Endothelial cell of umbilical vein (primary cell): ENCODE measurements around the gene MCRIP1. TPM values are rescaled to one million over a fixed set of nuclear protein-coding genes. Genes with fewer than 3 reads are reported as not detected.
A peak's percentile ranks its signal among the peaks of the same experiment; 100 is the strongest.

ENCODE experiments used
- BruUV-seq: library from RNA; stranded (reverse); fragments of 400-500 nt; replicated peaks from 2 replicates; lab custom pipeline; 2021; lab: Mats Ljungman, UMichigan
- CTCF ChIA-PET: fragments of 300-600, 350-600 bp; sonication (Branson Sonifier 250); formaldehyde crosslinking; loops from one replicate; lab custom pipeline; 2021; ENCODE audit warnings: antibody characterized with exemption, inconsistent platforms; lab: Charles Lee
- POLR2A ChIA-PET: fragments of 300-600, 350-600 bp; sonication (Branson Sonifier 250); formaldehyde crosslinking; loops from one replicate; lab custom pipeline; 2021; ENCODE audit warnings: antibody characterized with exemption, inconsistent platforms; lab: Charles Lee
- DNase-seq: peaks from one replicate; pipeline ENCODE4 v3.0.0-alpha.2; 2011; ENCODE audit warnings: low read depth, low spot score
- FAIRE-seq: peaks from 2 replicates; lab custom pipeline; 2011; peaks lifted over from hg19 to GRCh38; lab: Jason Lieb, UNC
- H2AFZ ChIP-seq: 2 replicates; pipeline ENCODE4 v1.6.0; 2012; ENCODE audit warnings: low read depth, low read length, control low read depth, inconsistent platforms
- H3K27ac ChIP-seq: 2 replicates; pipeline ENCODE4 v1.5.1; 2011; ENCODE audit warnings: low read depth, mild to moderate bottlenecking, control low read depth, low read length, moderate library complexity; ENCODE audit not compliant: insufficient read depth
- H3K27me3 ChIP-seq, 2 experiments: 2 replicates each; pipeline versions ENCODE4 v1.6.0 to v1.6.1; 2011; ENCODE audit warnings: low read length in 2 of 2, mixed read lengths in 1 of 2; ENCODE audit not compliant: control insufficient read depth in 2 of 2, insufficient read depth in 2 of 2
- H3K36me3 ChIP-seq, 2 experiments: 2 replicates in 1 of 2; 3 replicates in 1 of 2; pipeline ENCODE4 v1.5.1; 2011; ENCODE audit warnings: low read length in 2 of 2, mild to moderate bottlenecking in 1 of 2, moderate library complexity in 1 of 2; ENCODE audit not compliant: control insufficient read depth in 2 of 2, insufficient read depth in 2 of 2; ENCODE audit errors: extremely low read depth in 1 of 2
- H3K4me1 ChIP-seq: 3 replicates; pipeline ENCODE4 v1.5.1; 2011; ENCODE audit warnings: mild to moderate bottlenecking, low read length; ENCODE audit not compliant: control insufficient read depth, insufficient read depth; ENCODE audit errors: extremely low read depth
- H3K4me2 ChIP-seq: 2 replicates; pipeline ENCODE4 v1.6.1; 2011; ENCODE audit warnings: low read length, control low read depth, mixed read lengths; ENCODE audit not compliant: insufficient read depth
- H3K4me3 ChIP-seq, 3 experiments: fragments of 200-600 bp in 1 of 3; sonication (generic), shearing (Covaris generic) in 1 of 3; replicated peaks in 1 of 3; 2 replicates each; pipeline ENCODE4 v1.5.1; 2011 to 2016; ENCODE audit warnings: control low read depth in 3 of 3, low read length in 3 of 3, mild to moderate bottlenecking in 2 of 3, inconsistent platforms in 1 of 3, low read depth in 1 of 3, moderate library complexity in 1 of 3; ENCODE audit not compliant: insufficient read depth in 1 of 3
- H3K79me2 ChIP-seq: 2 replicates; pipeline ENCODE4 v1.6.0; 2012; ENCODE audit warnings: low read length, inconsistent platforms; ENCODE audit not compliant: control insufficient read depth, insufficient read depth
- H3K9ac ChIP-seq: replicated peaks from 2 replicates; pipeline ENCODE3; 2011; ENCODE audit warnings: low read length, control low read depth; ENCODE audit not compliant: insufficient read depth; ENCODE audit errors: extremely low read depth
- H3K9me1 ChIP-seq: replicated peaks from 3 replicates; pipeline ENCODE4 v1.6.0; 2011; ENCODE audit warnings: mild to moderate bottlenecking, low read length; ENCODE audit not compliant: control insufficient read depth, insufficient read depth; ENCODE audit errors: extremely low read depth
- H3K9me3 ChIP-seq: replicated peaks from 2 replicates; pipeline ENCODE4 v1.5.1; 2012; ENCODE audit warnings: low read length, inconsistent platforms; ENCODE audit not compliant: control insufficient read depth, insufficient read depth
- H4K20me1 ChIP-seq: replicated peaks from 2 replicates; pipeline ENCODE3; 2011; ENCODE audit warnings: mild to moderate bottlenecking, low read length; ENCODE audit not compliant: control insufficient read depth, insufficient read depth; ENCODE audit errors: extremely low read depth
- EZH2 ChIP-seq: IDR thresholded peaks from 2 replicates; pipeline ENCODE4 v1.6.1; 2012; ENCODE audit warnings: borderline replicate concordance, low read depth, mild to moderate bottlenecking, moderate library complexity, low read length, inconsistent platforms; ENCODE audit not compliant: severe bottlenecking
- FOS ChIP-seq: IDR thresholded peaks from 2 replicates; pipeline ENCODE4 v1.6.1; 2011; ENCODE audit warnings: mild to moderate bottlenecking, low read length, moderate library complexity, borderline replicate concordance; ENCODE audit not compliant: insufficient read depth
- GATA2 ChIP-seq: IDR thresholded peaks from 2 replicates; pipeline ENCODE4 v1.7.0; 2011; ENCODE audit warnings: low read depth, mild to moderate bottlenecking, moderate library complexity, mixed read lengths, low read length; ENCODE audit not compliant: insufficient read length, insufficient read depth
- JUN ChIP-seq: IDR thresholded peaks from 2 replicates; pipeline ENCODE4 v1.6.1; 2011; ENCODE audit warnings: borderline replicate concordance, low read depth; ENCODE audit not compliant: insufficient read length, insufficient read depth
- MYC ChIP-seq: IDR thresholded peaks from one replicate; pipeline ENCODE4 v1.6.1; 2011; ENCODE audit warnings: mild to moderate bottlenecking, low read depth, low read length
- POLR2A ChIP-seq: IDR thresholded peaks from 2 replicates; pipeline ENCODE4 v1.6.1; 2012; ENCODE audit warnings: low read depth, mild to moderate bottlenecking, control low read depth, low read length
- dilution Hi-C: fragments of 300-500 bp; cut with MboI; formaldehyde crosslinking; loops from one replicate; pipeline ENCODE4 v1.15.0; 2019; ENCODE audit warnings: low sequenced_read_pairs; ENCODE audit not compliant: extremely low pct_ligation_motif_present
- intact Hi-C: fragments of 100-400 bp; cut with micrococcal nuclease; formaldehyde crosslinking; loops from one replicate; pipeline ENCODE4 v1.10.0; 2022
- polyA plus RNA-seq, 4 experiments: library from polyadenylated mRNA; depleted of rRNA in 3 of 4; stranded (reverse) in 3 of 4; unstranded in 1 of 4; fragments of >200 nt; gene quantifications; 2 replicates each; pipeline versions ENCODE4 v1.2.1 to v1.2.3, GENCODE V29; 2011 to 2012; ENCODE audit warnings: missing spikeins in 1 of 4
- total RNA-seq: library from RNA; stranded (reverse); gene quantifications from 2 replicates; pipeline ENCODE4 v1.2.3, GENCODE V29; 2021
- TF ChIP-seq, protein P1 (sequence below), 2 donors: IDR thresholded peaks; 1 replicate in 1 of 2; 2 replicates in 1 of 2; pipeline ENCODE4 v1.5.1; 2011; ENCODE audit warnings: low read length in 2 of 2, mild to moderate bottlenecking in 2 of 2, moderate library complexity in 2 of 2, control low read depth in 1 of 2, inconsistent platforms in 1 of 2, low read depth in 1 of 2; ENCODE audit not compliant: insufficient read depth in 1 of 2; ENCODE audit errors: extremely low read depth in 1 of 2

MCRIP1 gene
- total and polyA plus RNA-seq, 2 donors (not counting 3 experiments of a cell fraction or from before 2014, with no cell fraction given) = 121 to 205 TPM

DNA sequence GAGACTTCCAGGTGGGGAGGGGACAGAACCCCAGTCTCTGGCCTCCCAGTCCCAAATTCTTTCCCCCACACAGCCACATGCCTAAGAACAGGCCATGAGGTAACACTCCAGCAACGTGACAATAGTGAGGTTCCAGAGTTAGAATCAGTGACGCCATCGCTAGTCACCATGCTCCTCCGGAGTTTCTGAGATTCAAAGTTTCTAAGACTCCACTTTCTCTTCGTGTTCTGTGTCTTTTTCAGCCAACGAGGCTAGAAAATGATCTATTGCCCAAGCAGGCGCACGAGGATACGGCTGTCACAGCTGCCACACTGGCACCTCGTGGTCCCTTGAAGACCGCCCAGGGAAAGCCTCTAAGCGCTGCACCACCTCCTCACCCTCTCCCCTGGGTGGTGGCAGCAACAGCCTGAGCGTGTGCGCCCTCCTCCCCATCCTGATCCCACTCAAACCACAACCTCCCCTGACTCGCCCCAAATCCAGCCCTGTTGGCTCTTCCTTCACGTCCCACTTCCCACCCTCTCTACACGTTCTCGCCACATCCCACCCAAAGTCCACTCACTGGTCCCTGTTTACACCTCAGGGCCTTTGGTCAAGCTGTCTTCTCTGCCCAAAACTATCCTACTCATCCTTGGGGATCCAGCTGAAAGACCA is 1.0 kb downstream of the MCRIP1 start:
- Histone ChIP-seq H3K4me3 (peak overlapping the region; percentile 59 to 72 (median 68)), H3K9ac (peak overlapping the region; percentile 85), H3K27me3 (no peaks in the 10 kb centered on the region), H2AFZ (peak overlapping the region; percentile 80), H3K9me1 (no peaks in the 10 kb centered on the region), H4K20me1 (no peaks in the 10 kb centered on the region), H3K4me1 (peaks cover 11% of the 10 kb centered on the region), H3K79me2 (peaks cover 9% of the 10 kb centered on the region), H3K27ac (peak overlapping the region; percentile 40), H3K9me3 (no peaks in the 10 kb centered on the region), H3K4me2 (peak overlapping the region; percentile 61), H3K36me3 (peaks cover 0 to 1% of the 10 kb centered on the region in 2 experiments)
- DNase-seq (no peak), FAIRE-seq (no peak)
- intact Hi-C loops (no loop called here), dilution Hi-C loops (no loop called here)
- no peak for TF ChIP-seq GATA2
- TF ChIP-seq POLR2A = no peak
- TF ChIP-seq, protein P1, sequence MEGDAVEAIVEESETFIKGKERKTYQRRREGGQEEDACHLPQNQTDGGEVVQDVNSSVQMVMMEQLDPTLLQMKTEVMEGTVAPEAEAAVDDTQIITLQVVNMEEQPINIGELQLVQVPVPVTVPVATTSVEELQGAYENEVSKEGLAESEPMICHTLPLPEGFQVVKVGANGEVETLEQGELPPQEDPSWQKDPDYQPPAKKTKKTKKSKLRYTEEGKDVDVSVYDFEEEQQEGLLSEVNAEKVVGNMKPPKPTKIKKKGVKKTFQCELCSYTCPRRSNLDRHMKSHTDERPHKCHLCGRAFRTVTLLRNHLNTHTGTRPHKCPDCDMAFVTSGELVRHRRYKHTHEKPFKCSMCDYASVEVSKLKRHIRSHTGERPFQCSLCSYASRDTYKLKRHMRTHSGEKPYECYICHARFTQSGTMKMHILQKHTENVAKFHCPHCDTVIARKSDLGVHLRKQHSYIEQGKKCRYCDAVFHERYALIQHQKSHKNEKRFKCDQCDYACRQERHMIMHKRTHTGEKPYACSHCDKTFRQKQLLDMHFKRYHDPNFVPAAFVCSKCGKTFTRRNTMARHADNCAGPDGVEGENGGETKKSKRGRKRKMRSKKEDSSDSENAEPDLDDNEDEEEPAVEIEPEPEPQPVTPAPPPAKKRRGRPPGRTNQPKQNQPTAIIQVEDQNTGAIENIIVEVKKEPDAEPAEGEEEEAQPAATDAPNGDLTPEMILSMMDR (IDR thresholded peaks at IDR 0.05; ENCODE audit: extremely low read depth in 1 of 2, insufficient read depth in 1 of 2, low read depth in 1 of 2, low read length in 2 of 2) = no peak
- no peak for TF ChIP-seq EZH2
- no peak for TF ChIP-seq FOS
- no peak for TF ChIP-seq MYC
- no peak for TF ChIP-seq JUN
- ChIA-PET POLR2A (no interaction called here), CTCF (interaction anchor here (2.5 kb wide), 1 partner anchor 11 kb away, joined by 20 read pairs; no protein-coding TSS in a partner anchor)
- no TSS peak for BruUV-seq
